K562 (cell line): ENCODE data around the gene CNNM2. TPM values are rescaled to one million over a fixed set of nuclear protein-coding genes. Genes with fewer than 3 reads are reported as not detected.
"Not testable (repeated sequence)": the region's sequence is repeated elsewhere in the genome, so short reads cannot be mapped to it uniquely, and the experiment has no call there.

Source experiments
- ATAC-seq: fragments of 200-7000 bp; cut with Tn5 transposase; 3 replicates; pipeline ENCODE4 v1.9.1; 2020; ENCODE audit warnings: moderate library complexity
- BruUV-seq: library from RNA; stranded (reverse); fragments of 400-500 nt; replicated peaks from 2 replicates; lab custom pipeline; 2021; lab: Mats Ljungman, UMichigan
- CTCF ChIA-PET: fragments of 300-600 bp; formaldehyde crosslinking; extraction: SDS; loops from one replicate; lab custom pipeline; 2021; ENCODE audit warnings: low intra/inter-chr PET ratio; lab: Yijun Ruan, JAX
- POLR2A ChIA-PET: fragments of 300-600, 350-650 bp; sonication (Branson Sonifier 250); formaldehyde crosslinking; extraction: SDS; loops from one replicate; lab custom pipeline; 2021; ENCODE audit warnings: antibody characterized with exemption, inconsistent platforms; lab: Yijun Ruan, JAX
- DNase-seq, 4 experiments: peaks; one replicate each; pipeline versions ENCODE4 v3.0.0 to v3.0.0-alpha.2; 2011 to 2018; ENCODE audit warnings: low spot score in 3 of 4, mixed read lengths in 3 of 4; ENCODE audit errors: extremely low read depth in 1 of 4
- FAIRE-seq: peaks from 2 replicates; lab custom pipeline; 2011; peaks lifted over from hg19 to GRCh38; lab: Jason Lieb, UNC
- H2AFZ ChIP-seq: 2 replicates; pipeline ENCODE4 v1.6.0; 2011; ENCODE audit warnings: low read depth, low read length, control low read depth, inconsistent platforms
- H3K27ac ChIP-seq: fragments of 200-600 bp; 3 replicates; pipeline ENCODE4 v1.8.0; 2011; ENCODE audit warnings: low read depth, mild to moderate bottlenecking, control low read depth, inconsistent platforms, low read length, moderate library complexity, mixed read lengths; ENCODE audit errors: extremely low read depth
- H3K27me3 ChIP-seq, 2 experiments: fragments of 300-600 bp in 1 of 2; 2 replicates in 1 of 2; 3 replicates in 1 of 2; pipeline versions ENCODE4 v1.6.0 to v1.8.0; 2011; ENCODE audit warnings: inconsistent platforms in 2 of 2, low read length in 2 of 2, mild to moderate bottlenecking in 1 of 2, mixed read lengths in 1 of 2, moderate library complexity in 1 of 2; ENCODE audit not compliant: control insufficient read depth in 2 of 2, insufficient read depth in 2 of 2
- H3K36me3 ChIP-seq: fragments of 300-600 bp; 3 replicates; pipeline ENCODE4 v1.8.0; 2011; ENCODE audit warnings: mild to moderate bottlenecking, low read length, inconsistent platforms; ENCODE audit not compliant: control insufficient read depth, insufficient read depth
- H3K4me1 ChIP-seq, 2 experiments: fragments of 200-600 bp in 1 of 2; replicated peaks in 1 of 2; 2 replicates in 1 of 2; 3 replicates in 1 of 2; pipeline versions ENCODE4 v1.5.1 to v1.8.0; 2011; ENCODE audit warnings: inconsistent platforms in 2 of 2, low read length in 2 of 2, mild to moderate bottlenecking in 1 of 2, mixed read lengths in 1 of 2, moderate library complexity in 1 of 2; ENCODE audit not compliant: control insufficient read depth in 2 of 2, insufficient read depth in 2 of 2
- H3K4me2 ChIP-seq: 2 replicates; pipeline ENCODE4 v1.6.1; 2011; ENCODE audit warnings: low read length, control low read depth, inconsistent platforms, mixed read lengths; ENCODE audit not compliant: insufficient read depth
- H3K4me3 ChIP-seq: fragments of 200-600 bp; sonication (generic), shearing (Covaris generic); 2 replicates; pipeline ENCODE4 v1.5.1; 2016; ENCODE audit warnings: control low read depth, inconsistent platforms
- H3K79me2 ChIP-seq: fragments of 200-600 bp; 3 replicates; pipeline ENCODE4 v1.8.0; 2011; ENCODE audit warnings: low read length, inconsistent platforms; ENCODE audit not compliant: control insufficient read depth, insufficient read depth
- H3K9ac ChIP-seq, 2 experiments: 2 replicates each; pipeline versions ENCODE4 v1.6.0 to v1.6.1; 2011; ENCODE audit warnings: low read depth in 2 of 2, low read length in 2 of 2, control low read depth in 1 of 2, inconsistent platforms in 1 of 2, mild to moderate bottlenecking in 1 of 2, mixed read lengths in 1 of 2; ENCODE audit not compliant: insufficient read depth in 1 of 2
- H3K9me1 ChIP-seq: one replicate; pipeline ENCODE4 v1.6.0; 2011; ENCODE audit warnings: inconsistent platforms, mild to moderate bottlenecking, low read length, moderate library complexity; ENCODE audit not compliant: control insufficient read depth, insufficient read depth
- H3K9me3 ChIP-seq: replicated peaks from 2 replicates; pipeline ENCODE4 v1.5.1; 2011; ENCODE audit warnings: low read depth, low read length, inconsistent platforms; ENCODE audit not compliant: control insufficient read depth, insufficient read depth
- H4K20me1 ChIP-seq: replicated peaks from 2 replicates; pipeline ENCODE4 v1.6.1; 2011; ENCODE audit warnings: low read length, inconsistent platforms, mixed read lengths; ENCODE audit not compliant: control insufficient read depth, insufficient read depth
- BRCA1 ChIP-seq, 2 experiments: fragments of 450-650 bp in 1 of 2; sonication (generic) in 1 of 2; formaldehyde crosslinking in 1 of 2; IDR thresholded peaks; 2 replicates each; pipeline versions ENCODE4 v1.5.0 to v1.6.1; 2017 to 2020; ENCODE audit warnings: mild to moderate bottlenecking in 1 of 2, missing genetic modification reagents in 1 of 2
- C11orf30 ChIP-seq: fragments of 450-650 bp; IDR thresholded peaks from 2 replicates; pipeline ENCODE4 v1.6.1; 2016; ENCODE audit warnings: low read depth, mild to moderate bottlenecking
- MAFG ChIP-seq: fragments of 450-650 bp; conservative IDR thresholded peaks from 2 replicates; pipeline ENCODE4 v1.6.1; 2016; ENCODE audit warnings: missing genetic modification characterization, missing compliant biosample characterization
- NFE2 ChIP-seq: IDR thresholded peaks from 2 replicates; pipeline ENCODE4 v1.6.1; 2014; ENCODE audit warnings: antibody characterized with exemption, low read depth
- STAG1 ChIP-seq: sonication (generic); formaldehyde crosslinking; IDR thresholded peaks from 2 replicates; pipeline ENCODE4 v1.5.0; 2020; ENCODE audit warnings: missing genetic modification reagents, borderline replicate concordance
- ZNF316 ChIP-seq: fragments of 450-650 bp; IDR thresholded peaks from 2 replicates; pipeline ENCODE4 v1.6.1; 2016
- WGBS: fragments of 100-300 bp; shearing (Covaris generic); methylation state at CpG from one replicate; pipeline ENCODE4 v1.1.6; 2016; ENCODE audit warnings: low coverage, mixed read lengths; ENCODE audit not compliant: insufficient coverage; ENCODE audit errors: missing lambda C conversion rate; 5-methylcytosine and 5-hydroxymethylcytosine counted together
- in situ Hi-C: fragments of 300-500 bp; cut with MboI; formaldehyde crosslinking; loops from 4 replicates; pipeline ENCODE4 v1.15.0; 2018; ENCODE audit warnings: inconsistent platforms, mixed read lengths
- intact Hi-C: fragments of 100-400 bp; cut with micrococcal nuclease; formaldehyde crosslinking; loops from 2 replicates; pipeline ENCODE4 v1.14.2; 2022
- polyA plus RNA-seq, 8 experiments: library from polyadenylated mRNA; depleted of rRNA in 4 of 8; stranded (reverse) in 5 of 8; unstranded in 3 of 8; fragments of >200 nt; fragmentation: Nextera tagmentation in 2 of 8; fragmentation: Illumina TruSeq in 1 of 8; extraction: Ambion mirVana in 2 of 8; extraction: Trizol in 1 of 8; gene quantifications; 2 replicates each; pipeline versions ENCODE4 v1.2.1 to v1.2.3, GENCODE V29; 2011 to 2014; ENCODE audit warnings: inconsistent platforms in 1 of 8, missing spikeins in 1 of 8
- total RNA-seq, 7 experiments: library from RNA; depleted of rRNA in 6 of 7; stranded (reverse); fragments of >200 nt in 6 of 7; fragmentation: Illumina TruSeq in 2 of 7; extraction: Trizol in 2 of 7; gene quantifications; 2 replicates each; pipeline versions ENCODE4 v1.2.1 to v1.2.3, GENCODE V29; 2011 to 2021; ENCODE audit warnings: low replicate concordance in 1 of 7
- TF ChIP-seq, protein P1 (sequence below): fragments of 450-650 bp; IDR thresholded peaks from one replicate; pipeline ENCODE4 v1.6.1; 2018; ENCODE audit warnings: mild to moderate bottlenecking, moderate library complexity; ENCODE audit not compliant: partially characterized antibody

CNNM2 gene
- total and polyA plus RNA-seq, 9 of the 15 experiments (the other 6 are each of a cell fraction or from before 2014, with no cell fraction given): 0.21 to 5.0 (median 1.3) TPM

DNA sequence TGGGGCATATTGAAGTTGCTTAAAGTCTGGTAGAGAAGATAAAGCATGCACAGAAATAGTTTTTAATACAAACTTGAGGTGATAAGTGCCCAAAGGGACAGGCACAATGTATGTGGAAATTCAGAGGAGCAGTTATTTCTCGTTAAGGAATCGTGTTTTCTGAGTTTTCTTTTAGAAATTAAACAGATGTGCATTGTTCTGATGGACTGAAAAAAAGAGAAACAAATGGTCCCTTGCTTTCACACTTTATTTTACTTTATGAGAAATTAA lies 45.6 kb downstream of the CNNM2 start (continued):
- TF ChIP-seq, protein P1, sequence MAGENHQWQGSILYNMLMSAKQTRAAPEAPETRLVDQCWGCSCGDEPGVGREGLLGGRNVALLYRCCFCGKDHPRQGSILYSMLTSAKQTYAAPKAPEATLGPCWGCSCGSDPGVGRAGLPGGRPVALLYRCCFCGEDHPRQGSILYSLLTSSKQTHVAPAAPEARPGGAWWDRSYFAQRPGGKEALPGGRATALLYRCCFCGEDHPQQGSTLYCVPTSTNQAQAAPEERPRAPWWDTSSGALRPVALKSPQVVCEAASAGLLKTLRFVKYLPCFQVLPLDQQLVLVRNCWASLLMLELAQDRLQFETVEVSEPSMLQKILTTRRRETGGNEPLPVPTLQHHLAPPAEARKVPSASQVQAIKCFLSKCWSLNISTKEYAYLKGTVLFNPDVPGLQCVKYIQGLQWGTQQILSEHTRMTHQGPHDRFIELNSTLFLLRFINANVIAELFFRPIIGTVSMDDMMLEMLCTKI: no peak
- TF ChIP-seq STAG1 (CRISPR knock-in tag): no peak
- no peak for TF ChIP-seq BRCA1 (IDR thresholded peaks at IDR 0.05)
- TF ChIP-seq BRCA1 (CRISPR knock-in tag; IDR thresholded peaks at IDR 0.05): no peak

DNA sequence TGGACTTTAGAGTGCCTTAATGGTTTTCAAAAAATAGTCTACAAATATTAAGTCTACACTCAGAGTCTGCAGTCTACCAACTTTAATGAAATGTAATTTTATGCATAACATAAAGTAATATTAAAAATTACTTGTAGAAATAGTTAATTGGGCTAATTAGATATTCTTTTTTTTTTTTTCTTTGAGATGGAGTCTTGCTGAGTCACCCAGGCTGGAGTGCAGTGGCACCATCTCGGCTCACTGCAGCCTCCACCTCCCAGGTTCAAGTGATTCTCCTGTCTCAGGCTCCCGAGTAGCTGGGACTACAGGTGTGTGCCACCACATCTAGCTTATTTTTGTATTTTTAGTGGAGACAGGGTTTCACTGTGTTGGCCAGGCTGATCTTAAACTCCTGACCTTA lies 46.0 kb downstream of the CNNM2 start:
- H3K4me3 ChIP-seq: not testable (repeated sequence)

More for the DNA sequence above, 46.0 kb downstream of the CNNM2 start:
- not testable (repeated sequence) for H3K36me3 ChIP-seq, ATAC-seq, H2AFZ ChIP-seq, H3K79me2 ChIP-seq, H3K9me1 ChIP-seq
- H3K4me1 ChIP-seq: peaks cover 0 to 20% of the 10 kb centered on the region in 2 experiments; a peak in 3 of 5 replicates
- TF ChIP-seq MAFG (tag) (peak; percentile 64), NFE2 (peak; percentile 60), C11orf30 (peak; percentile 56; the same call in 1 of the 2 replicates), ZNF316 (peak; percentile 55; the same call in 1 of the 2 replicates)
- TF ChIP-seq, all 486 proteins: peak for 4; not testable (repeated sequence) for 482
- in situ Hi-C loops, H3K27me3 ChIP-seq, H3K9ac ChIP-seq, H4K20me1 ChIP-seq, H3K4me2 ChIP-seq, FAIRE-seq, BruUV-seq, DNase-seq, CTCF ChIA-PET, H3K27ac ChIP-seq, H3K9me3 ChIP-seq: not testable (repeated sequence)
- intact Hi-C loops: loop anchor here (5.0 kb wide), 1 partner anchor 47 kb away; the partner anchor contains the start of gene CNNM2
- 46% methylated on average over 2 of the region's 2 CpGs for WGBS
- POLR2A ChIA-PET: interaction anchor here (1.3 kb wide), 1 partner anchor 11 kb away, joined by 3 read pairs; no protein-coding TSS in a partner anchor
